ENCODE results near the gene MYLK. TPM values are rescaled to one million over a fixed set of nuclear protein-coding genes. Genes with fewer than 3 reads are reported as not detected.

Gene MYLK
- total and polyA plus RNA-seq, 4 donors = 17.1 to 158 (median 41.9) TPM

GRCh38 chr3:123571973-123572365, 312.2 kb downstream of the MYLK start:
- DNase-seq (ENCODE audit: low spot score) = no peak
- H3K4me1 ChIP-seq (ENCODE audit: control insufficient read depth in 4 of 4, insufficient read depth in 4 of 4, low read length in 3 of 4) = peaks cover 0 to 4% (median 2%) of the 10 kb centered on the region in 4 donors
- H3K4me3 ChIP-seq (ENCODE audit: low read depth in 1 of 3, low read length in 3 of 3) = no peak overlapping the region
- H3K9ac ChIP-seq (ENCODE audit: low read depth in 1 of 2, low read length in 2 of 2) = no peak overlapping the region
- no peaks in the 10 kb centered on the region for H3K27me3 ChIP-seq (ENCODE audit: control insufficient read depth in 4 of 4, insufficient read depth in 4 of 4, low read length in 3 of 4)
- no peaks in the 10 kb centered on the region for H3K9me3 ChIP-seq (ENCODE audit: control insufficient read depth in 4 of 4, low read length in 3 of 4)
- no peak for TF ChIP-seq RAD21 (IDR thresholded peaks at IDR 0.05)
- TF ChIP-seq ATF3 (IDR thresholded peaks at IDR 0.05) = no peak
- no peak for TF ChIP-seq JUND (IDR thresholded peaks at IDR 0.05)
- no peak for TF ChIP-seq YY1 (IDR thresholded peaks at IDR 0.05)
- TF ChIP-seq EGR1 (IDR thresholded peaks at IDR 0.05; ENCODE audit: low read depth in 2 of 2) = no peak
- no peak for TF ChIP-seq REST (IDR thresholded peaks at IDR 0.05)
- no peak for TF ChIP-seq FOXA1 (IDR thresholded peaks at IDR 0.05)
- TF ChIP-seq HNF4G (IDR thresholded peaks at IDR 0.05) = no peak
- no peak for TF ChIP-seq GABPA (IDR thresholded peaks at IDR 0.05 in 1 of 2, conservative IDR thresholded peaks at IDR 0.05 in 1 of 2)
- no peak for TF ChIP-seq SP1 (IDR thresholded peaks at IDR 0.05)
- no peak for TF ChIP-seq HNF4A (conservative IDR thresholded peaks at IDR 0.05)
- TF ChIP-seq, protein P1, sequence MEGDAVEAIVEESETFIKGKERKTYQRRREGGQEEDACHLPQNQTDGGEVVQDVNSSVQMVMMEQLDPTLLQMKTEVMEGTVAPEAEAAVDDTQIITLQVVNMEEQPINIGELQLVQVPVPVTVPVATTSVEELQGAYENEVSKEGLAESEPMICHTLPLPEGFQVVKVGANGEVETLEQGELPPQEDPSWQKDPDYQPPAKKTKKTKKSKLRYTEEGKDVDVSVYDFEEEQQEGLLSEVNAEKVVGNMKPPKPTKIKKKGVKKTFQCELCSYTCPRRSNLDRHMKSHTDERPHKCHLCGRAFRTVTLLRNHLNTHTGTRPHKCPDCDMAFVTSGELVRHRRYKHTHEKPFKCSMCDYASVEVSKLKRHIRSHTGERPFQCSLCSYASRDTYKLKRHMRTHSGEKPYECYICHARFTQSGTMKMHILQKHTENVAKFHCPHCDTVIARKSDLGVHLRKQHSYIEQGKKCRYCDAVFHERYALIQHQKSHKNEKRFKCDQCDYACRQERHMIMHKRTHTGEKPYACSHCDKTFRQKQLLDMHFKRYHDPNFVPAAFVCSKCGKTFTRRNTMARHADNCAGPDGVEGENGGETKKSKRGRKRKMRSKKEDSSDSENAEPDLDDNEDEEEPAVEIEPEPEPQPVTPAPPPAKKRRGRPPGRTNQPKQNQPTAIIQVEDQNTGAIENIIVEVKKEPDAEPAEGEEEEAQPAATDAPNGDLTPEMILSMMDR (IDR thresholded peaks at IDR 0.05; ENCODE audit: low read depth, low read length, missing input control) = no peak
- TF ChIP-seq, protein P2, sequence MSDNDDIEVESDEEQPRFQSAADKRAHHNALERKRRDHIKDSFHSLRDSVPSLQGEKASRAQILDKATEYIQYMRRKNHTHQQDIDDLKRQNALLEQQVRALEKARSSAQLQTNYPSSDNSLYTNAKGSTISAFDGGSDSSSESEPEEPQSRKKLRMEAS (IDR thresholded peaks at IDR 0.05) = no peak
- peaks cover 5 to 6% (median 5%) of the 10 kb centered on the region in 4 donors for H3K36me3 ChIP-seq (ENCODE audit: control insufficient read depth in 4 of 4, insufficient read depth in 3 of 4, low read depth in 1 of 4, low read length in 3 of 4)
- 100% methylated on average over 2 of the region's 2 CpGs for WGBS
- H3K27ac ChIP-seq (ENCODE audit: low read depth in 1 of 2, low read length in 2 of 2) = no peak overlapping the region

DNA sequence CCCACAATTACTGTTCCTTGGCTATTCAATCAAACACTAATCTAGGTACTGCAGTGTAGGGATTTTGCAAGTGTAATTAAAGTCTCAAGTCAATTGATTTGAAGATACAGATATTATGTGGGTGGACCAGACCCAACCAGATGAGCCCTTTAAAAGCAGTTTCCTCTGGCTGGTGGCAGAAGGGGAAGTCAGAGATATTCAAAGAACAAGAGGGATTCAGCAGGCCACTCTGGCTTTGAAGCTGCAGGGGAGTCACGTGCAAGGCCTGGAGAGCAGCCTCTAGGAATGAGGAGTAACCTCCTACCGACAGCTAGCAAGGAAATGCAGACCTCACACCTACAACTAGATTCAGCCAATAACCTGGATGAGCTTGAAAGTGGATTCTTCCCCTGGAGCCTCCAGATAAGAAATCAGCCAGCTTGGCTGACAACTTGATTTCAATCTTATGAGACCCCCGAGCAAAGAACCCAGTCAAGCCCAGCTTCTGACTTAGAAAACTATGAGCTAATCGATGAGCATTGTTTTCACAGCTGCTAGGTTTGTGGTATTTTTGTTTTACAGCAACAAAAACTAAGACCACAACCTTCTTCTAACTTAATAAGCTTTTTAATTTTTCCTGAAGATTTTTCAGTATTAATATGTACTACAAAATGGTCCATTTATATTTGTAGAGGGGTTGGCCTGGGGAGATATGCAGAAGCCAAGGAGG, 312.7 kb downstream of the MYLK start:
- no peak for TF ChIP-seq GABPA (IDR thresholded peaks at IDR 0.05 in 1 of 2, conservative IDR thresholded peaks at IDR 0.05 in 1 of 2)
- no peak for TF ChIP-seq TAF1 (conservative IDR thresholded peaks at IDR 0.05)
- TF ChIP-seq RXRA (IDR thresholded peaks at IDR 0.05) = no peak
- 86% methylated on average over 4 of the region's 4 CpGs for WGBS
- no peaks in the 10 kb centered on the region for H3K27me3 ChIP-seq (ENCODE audit: control insufficient read depth in 4 of 4, insufficient read depth in 4 of 4, low read length in 3 of 4)
- no peak for DNase-seq (ENCODE audit: low spot score)
- no peak overlapping the region for H3K9ac ChIP-seq (ENCODE audit: low read depth in 1 of 2, low read length in 2 of 2)
- no peaks in the 10 kb centered on the region for H3K9me3 ChIP-seq (ENCODE audit: control insufficient read depth in 4 of 4, low read length in 3 of 4)
- no peak overlapping the region for H3K4me3 ChIP-seq (ENCODE audit: low read depth in 1 of 3, low read length in 3 of 3)
- H3K36me3 ChIP-seq (ENCODE audit: control insufficient read depth in 4 of 4, insufficient read depth in 3 of 4, low read depth in 1 of 4, low read length in 3 of 4) = peaks cover 2 to 5% (median 4%) of the 10 kb centered on the region in 4 donors
- peaks cover 0 to 4% (median 2%) of the 10 kb centered on the region in 4 donors for H3K4me1 ChIP-seq (ENCODE audit: control insufficient read depth in 4 of 4, insufficient read depth in 4 of 4, low read length in 3 of 4)
- H3K27ac ChIP-seq (ENCODE audit: low read depth in 1 of 2, low read length in 2 of 2) = no peak overlapping the region

Data from liver (tissue), 9 donors.